Caco-2 (cell line): ENCODE results near the gene MLC1. TPM values are rescaled to one million over a fixed set of nuclear protein-coding genes. Genes with fewer than 3 reads are reported as not detected.

Experiments
- BruUV-seq: library from RNA; stranded (reverse); fragments of 400-500 nt; replicated peaks from 2 replicates; lab custom pipeline; 2021; lab: Mats Ljungman, UMichigan
- CTCF ChIA-PET: fragments of 300-600 bp; sonication (Branson Sonifier 250); formaldehyde crosslinking; loops from one replicate; lab custom pipeline; 2022; ENCODE audit warnings: antibody characterized with exemption; lab: Charles Lee
- POLR2A ChIA-PET: fragments of 300-600 bp; sonication (Branson Sonifier 250); formaldehyde crosslinking; loops from one replicate; lab custom pipeline; 2022; ENCODE audit warnings: antibody characterized with exemption; lab: Charles Lee
- DNase-seq, 2 experiments: peaks; one replicate each; pipeline versions ENCODE4 v3.0.0 to v3.0.0-alpha.2; 2020 to 2022
- H3K27me3 ChIP-seq: replicated peaks from 2 replicates; pipeline ENCODE4 v1.6.0; 2011; ENCODE audit warnings: low read length; ENCODE audit not compliant: control insufficient read depth, insufficient read depth
- H3K36me3 ChIP-seq: 2 replicates; pipeline ENCODE4 v1.5.1; 2011; ENCODE audit warnings: low read length; ENCODE audit not compliant: control insufficient read depth, insufficient read depth
- H3K4me1 ChIP-seq: fragments of 250-450 bp; sonication (Bioruptor Pico); 2 replicates; pipeline ENCODE4 v1.5.1; 2020; ENCODE audit warnings: mild to moderate bottlenecking
- H3K4me3 ChIP-seq: 2 replicates; pipeline ENCODE4 v1.5.1; 2011; ENCODE audit warnings: low read depth, mild to moderate bottlenecking, control low read depth, low read length
- H3K9me3 ChIP-seq: fragments of 250-450 bp; sonication (Bioruptor Pico); 2 replicates; pipeline ENCODE4 v1.5.1; 2020; ENCODE audit warnings: mild to moderate bottlenecking, moderate library complexity
- H3K27ac Mint-ChIP-seq: one replicate; pipeline ENCODE4 v1.8.0; 2022; ENCODE audit warnings: mixed read lengths; ENCODE audit not compliant: unreplicated experiment
- H3K27me3 Mint-ChIP-seq: one replicate; pipeline ENCODE4 v1.8.0; 2022; ENCODE audit warnings: mixed read lengths; ENCODE audit not compliant: insufficient read depth, unreplicated experiment
- H3K36me3 Mint-ChIP-seq: one replicate; pipeline ENCODE4 v1.8.0; 2022; ENCODE audit warnings: mild to moderate bottlenecking, mixed read lengths; ENCODE audit not compliant: insufficient read depth, unreplicated experiment
- H3K4me1 Mint-ChIP-seq: one replicate; pipeline ENCODE4 v1.8.0; 2022; ENCODE audit warnings: low read depth, mixed read lengths; ENCODE audit not compliant: unreplicated experiment
- H3K4me3 Mint-ChIP-seq: one replicate; pipeline ENCODE4 v1.8.0; 2022; ENCODE audit warnings: mild to moderate bottlenecking, moderate library complexity, mixed read lengths; ENCODE audit not compliant: unreplicated experiment
- H3K9me3 Mint-ChIP-seq: one replicate; pipeline ENCODE4 v1.8.0; 2022; ENCODE audit warnings: mixed read lengths; ENCODE audit not compliant: unreplicated experiment
- CTCF ChIP-seq, 2 experiments: fragments of 200-600 bp in 1 of 2; IDR thresholded peaks; 1 replicate in 1 of 2; 2 replicates in 1 of 2; pipeline versions ENCODE4 v1.5.1 to v1.8.0; 2011 to 2022; ENCODE audit warnings: antibody characterized with exemption in 1 of 2, control low read depth in 1 of 2, inconsistent platforms in 1 of 2, low read depth in 1 of 2, low read length in 1 of 2, mild to moderate bottlenecking in 1 of 2, moderate library complexity in 1 of 2; ENCODE audit not compliant: insufficient read depth in 1 of 2, severe bottlenecking in 1 of 2, unreplicated experiment in 1 of 2
- intact Hi-C: fragments of 100-400 bp; cut with micrococcal nuclease; formaldehyde crosslinking; loops from one replicate; pipeline ENCODE4 v1.10.0; 2022; ENCODE audit not compliant: unreplicated experiment
- total RNA-seq: library from RNA; stranded (reverse); gene quantifications from 2 replicates; pipeline ENCODE4 v1.2.3, GENCODE V29; 2022

MLC1 gene
- total RNA-seq, 1 experiment from 2014 or later = 0.14 TPM

GRCh38 chr22:50070366-50070765 is 14.9 kb downstream of the MLC1 start:
- CTCF ChIA-PET = no interaction called here
- Mint-ChIP-seq H3K27ac (no peak overlapping the region), H3K4me1 (no peaks in the 10 kb centered on the region), H3K36me3 (no peaks in the 10 kb centered on the region), H3K9me3 (no peaks in the 10 kb centered on the region), H3K4me3 (no peak overlapping the region), H3K27me3 (no peaks in the 10 kb centered on the region)
- no peak overlapping the region for H3K4me3 ChIP-seq
- intact Hi-C loops = no loop called here
- no peaks in the 10 kb centered on the region for H3K9me3 ChIP-seq
- POLR2A ChIA-PET = no interaction called here
- no peaks in the 10 kb centered on the region for H3K4me1 ChIP-seq
- no peaks in the 10 kb centered on the region for H3K36me3 ChIP-seq
- no peaks in the 10 kb centered on the region for H3K27me3 ChIP-seq
- DNase-seq = no peak
- BruUV-seq = no TSS peak
- TF ChIP-seq CTCF (IDR thresholded peaks at IDR 0.05; ENCODE audit: insufficient read depth in 1 of 2, low read depth in 1 of 2, low read length in 1 of 2, severe bottlenecking in 1 of 2, unreplicated experiment in 1 of 2) = no peak

- Mint-ChIP-seq H3K4me1 (no peaks in the 10 kb centered on the region), H3K27me3 (no peaks in the 10 kb centered on the region), H3K9me3 (no peaks in the 10 kb centered on the region), H3K4me3 (no peak overlapping the region), H3K36me3 (no peaks in the 10 kb centered on the region), H3K27ac (no peak overlapping the region)
- DNase-seq = no peak
- POLR2A ChIA-PET = no interaction called here
- intact Hi-C loops = no loop called here
- no peak for TF ChIP-seq CTCF (IDR thresholded peaks at IDR 0.05; ENCODE audit: insufficient read depth in 1 of 2, low read depth in 1 of 2, low read length in 1 of 2, severe bottlenecking in 1 of 2, unreplicated experiment in 1 of 2)
- H3K27me3 ChIP-seq = no peaks in the 10 kb centered on the region
- H3K9me3 ChIP-seq = no peaks in the 10 kb centered on the region
- no peaks in the 10 kb centered on the region for H3K4me1 ChIP-seq
- H3K36me3 ChIP-seq = no peaks in the 10 kb centered on the region
- no peak overlapping the region for H3K4me3 ChIP-seq
- no TSS peak for BruUV-seq
- CTCF ChIA-PET = no interaction called here
Observed at GRCh38 chr22:50068096-50068495, 17.1 kb downstream of the MLC1 start.

- no peaks in the 10 kb centered on the region for H3K4me1 ChIP-seq
- no peaks in the 10 kb centered on the region for H3K9me3 Mint-ChIP-seq
- no TSS peak for BruUV-seq
- no peaks in the 10 kb centered on the region for H3K27me3 ChIP-seq
- no peak overlapping the region for H3K4me3 ChIP-seq
- intact Hi-C loops = no loop called here
- H3K9me3 ChIP-seq = no peaks in the 10 kb centered on the region
- no peaks in the 10 kb centered on the region for H3K36me3 Mint-ChIP-seq
- CTCF ChIA-PET = no interaction called here
- DNase-seq = no peak
- H3K4me1 Mint-ChIP-seq = no peaks in the 10 kb centered on the region
- no peaks in the 10 kb centered on the region for H3K27me3 Mint-ChIP-seq
- no peak for TF ChIP-seq CTCF (IDR thresholded peaks at IDR 0.05; ENCODE audit: insufficient read depth in 1 of 2, low read depth in 1 of 2, low read length in 1 of 2, severe bottlenecking in 1 of 2, unreplicated experiment in 1 of 2)
- no peak overlapping the region for H3K4me3 Mint-ChIP-seq
- no peak overlapping the region for H3K27ac Mint-ChIP-seq
- POLR2A ChIA-PET = no interaction called here
- H3K36me3 ChIP-seq = no peaks in the 10 kb centered on the region
Observed at GRCh38 chr22:50067244-50067643, 18.0 kb downstream of the MLC1 start.
